Hematopoietic multipotent progenitor cell (in vitro differentiated cells): ENCODE data around the gene AKT2. TPM values are rescaled to one million over a fixed set of nuclear protein-coding genes. Genes with fewer than 3 reads are reported as not detected.

ENCODE experiments used
- DNase-seq, 3 donors: peaks; one replicate each; pipeline ENCODE4 v3.0.0-alpha.2; 2011 to 2015; ENCODE audit warnings: low read depth in 2 of 3, low spot score in 2 of 3
- small RNA-seq: library from RNA; depleted of rRNA; stranded (forward); fragments of <200 nt; gene quantifications from one replicate; pipeline ENCODE3, GENCODE V24; 2012
- total RNA-seq: library from RNA; depleted of rRNA; stranded (reverse); fragments of >200 nt; gene quantifications from one replicate; pipeline ENCODE4 v1.2.3, GENCODE V29; 2012

AKT2 gene
- total RNA-seq, 1 donor: 112 TPM

DNA sequence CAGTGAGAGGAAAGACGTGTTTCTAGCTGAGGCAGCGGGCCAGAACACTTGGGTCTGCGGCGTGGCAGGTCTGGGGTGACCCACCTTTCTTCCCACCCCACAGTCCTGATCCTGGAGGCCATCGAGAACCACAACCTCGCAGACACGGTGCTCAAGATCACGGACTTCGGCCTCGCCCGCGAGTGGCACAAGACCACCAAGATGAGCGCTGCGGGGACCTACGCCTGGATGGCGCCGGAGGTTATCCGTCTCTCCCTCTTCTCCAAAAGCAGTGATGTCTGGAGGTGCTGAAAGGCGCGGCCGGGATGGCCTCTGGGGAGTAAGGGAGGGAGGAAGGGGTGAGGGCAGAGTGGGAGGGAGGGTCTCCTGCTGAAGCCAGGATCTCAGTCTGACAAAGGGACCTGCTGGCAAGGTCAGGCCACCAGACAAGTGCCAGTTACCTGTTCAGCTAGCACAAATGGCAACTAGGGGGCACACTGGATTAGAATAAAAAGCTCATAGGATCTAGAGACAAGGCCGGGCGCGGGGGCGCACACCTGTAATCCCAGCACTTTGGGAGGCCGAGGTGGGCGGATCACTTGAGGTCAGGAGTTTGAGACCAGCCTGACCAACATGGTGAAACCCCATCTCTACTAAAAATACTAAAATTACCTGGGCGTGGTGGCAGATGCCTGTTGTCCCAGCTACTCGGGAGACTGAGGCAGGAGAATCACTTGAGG, 86.7 kb downstream of the AKT2 start:
- no peak for DNase-seq

DNA sequence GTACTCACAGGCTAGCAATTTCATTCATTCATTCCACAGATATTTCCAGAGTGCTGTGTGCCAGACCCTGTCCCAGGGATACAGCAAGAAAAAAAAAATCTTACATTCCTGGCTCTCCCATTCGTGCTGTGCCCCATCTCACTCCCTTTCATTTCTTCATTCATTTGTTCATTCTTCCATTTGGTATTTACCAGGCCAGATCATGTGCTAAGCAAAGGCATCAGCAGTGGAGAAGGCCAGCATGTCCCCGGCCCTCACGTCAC, 91.6 kb downstream of the AKT2 start:
- DNase-seq: no peak

DNA sequence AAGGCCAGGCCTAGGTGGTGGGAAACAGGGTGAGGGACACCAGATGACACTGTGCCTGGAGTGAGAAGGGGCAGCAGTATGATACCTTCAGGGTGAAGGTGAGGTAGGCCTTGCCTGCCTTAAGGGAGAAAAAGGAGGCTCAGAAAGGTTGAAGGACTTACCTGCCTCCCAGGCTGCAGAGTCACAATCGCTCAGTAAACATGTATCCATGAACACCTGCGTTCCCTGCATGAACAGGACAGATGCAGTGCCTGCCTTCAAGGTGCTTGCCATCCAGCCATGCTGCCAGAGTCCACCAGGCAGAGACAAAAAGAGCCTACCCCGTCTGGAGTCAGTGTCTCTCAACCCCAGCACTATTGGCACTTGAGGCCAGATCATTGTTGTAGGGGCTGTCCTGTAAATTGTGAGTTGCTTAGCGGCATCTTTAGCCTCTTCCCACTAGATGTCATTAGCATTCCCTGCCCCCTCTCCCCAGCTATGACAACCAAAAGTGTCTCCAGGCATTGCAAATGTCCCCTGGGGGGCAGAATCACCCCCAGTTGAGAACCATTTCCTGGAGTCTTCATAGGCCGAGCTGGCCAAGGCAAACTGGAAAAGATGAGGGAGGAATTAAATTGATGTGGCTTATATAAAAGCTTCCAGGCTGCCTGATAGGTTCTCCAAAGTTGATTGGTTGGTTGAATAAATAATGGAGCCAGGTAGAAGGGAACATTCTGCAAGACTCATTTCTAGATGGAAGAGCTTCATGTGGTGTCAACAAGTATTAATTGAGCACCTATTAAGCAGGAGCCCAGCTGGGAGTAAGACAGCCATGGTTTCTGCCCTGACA, 92.2 kb downstream of the AKT2 start:
- no peak for DNase-seq

DNA sequence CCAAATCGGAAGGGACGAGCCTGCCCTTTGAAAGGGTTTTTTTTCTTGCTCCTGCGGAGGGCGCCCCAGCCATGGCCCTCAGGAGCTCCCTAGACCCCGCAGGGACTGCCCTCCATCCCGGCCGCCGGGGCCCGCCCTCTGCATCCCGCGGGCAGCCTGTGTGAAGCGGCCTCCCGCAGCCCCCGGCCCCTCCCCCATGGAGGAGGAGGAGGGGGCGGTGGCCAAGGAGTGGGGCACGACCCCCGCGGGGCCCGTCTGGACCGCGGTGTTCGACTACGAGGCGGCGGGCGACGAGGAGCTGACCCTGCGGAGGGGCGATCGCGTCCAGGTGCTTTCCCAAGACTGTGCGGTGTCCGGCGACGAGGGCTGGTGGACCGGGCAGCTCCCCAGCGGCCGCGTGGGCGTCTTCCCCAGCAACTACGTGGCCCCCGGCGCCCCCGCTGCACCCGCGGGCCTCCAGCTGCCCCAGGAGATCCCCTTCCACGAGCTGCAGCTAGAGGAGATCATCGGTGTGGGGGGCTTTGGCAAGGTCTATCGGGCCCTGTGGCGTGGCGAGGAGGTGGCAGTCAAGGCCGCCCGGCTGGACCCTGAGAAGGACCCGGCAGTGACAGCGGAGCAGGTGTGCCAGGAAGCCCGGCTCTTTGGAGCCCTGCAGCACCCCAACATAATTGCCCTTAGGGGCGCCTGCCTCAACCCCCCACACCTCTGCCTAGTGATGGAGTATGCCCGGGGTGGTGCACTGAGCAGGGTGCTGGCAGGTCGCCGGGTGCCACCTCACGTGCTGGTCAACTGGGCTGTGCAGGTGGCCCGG, 93.1 kb downstream of the AKT2 start:
- peak in 2 of 3 donors; percentile 11 to 24 for DNase-seq

DNA sequence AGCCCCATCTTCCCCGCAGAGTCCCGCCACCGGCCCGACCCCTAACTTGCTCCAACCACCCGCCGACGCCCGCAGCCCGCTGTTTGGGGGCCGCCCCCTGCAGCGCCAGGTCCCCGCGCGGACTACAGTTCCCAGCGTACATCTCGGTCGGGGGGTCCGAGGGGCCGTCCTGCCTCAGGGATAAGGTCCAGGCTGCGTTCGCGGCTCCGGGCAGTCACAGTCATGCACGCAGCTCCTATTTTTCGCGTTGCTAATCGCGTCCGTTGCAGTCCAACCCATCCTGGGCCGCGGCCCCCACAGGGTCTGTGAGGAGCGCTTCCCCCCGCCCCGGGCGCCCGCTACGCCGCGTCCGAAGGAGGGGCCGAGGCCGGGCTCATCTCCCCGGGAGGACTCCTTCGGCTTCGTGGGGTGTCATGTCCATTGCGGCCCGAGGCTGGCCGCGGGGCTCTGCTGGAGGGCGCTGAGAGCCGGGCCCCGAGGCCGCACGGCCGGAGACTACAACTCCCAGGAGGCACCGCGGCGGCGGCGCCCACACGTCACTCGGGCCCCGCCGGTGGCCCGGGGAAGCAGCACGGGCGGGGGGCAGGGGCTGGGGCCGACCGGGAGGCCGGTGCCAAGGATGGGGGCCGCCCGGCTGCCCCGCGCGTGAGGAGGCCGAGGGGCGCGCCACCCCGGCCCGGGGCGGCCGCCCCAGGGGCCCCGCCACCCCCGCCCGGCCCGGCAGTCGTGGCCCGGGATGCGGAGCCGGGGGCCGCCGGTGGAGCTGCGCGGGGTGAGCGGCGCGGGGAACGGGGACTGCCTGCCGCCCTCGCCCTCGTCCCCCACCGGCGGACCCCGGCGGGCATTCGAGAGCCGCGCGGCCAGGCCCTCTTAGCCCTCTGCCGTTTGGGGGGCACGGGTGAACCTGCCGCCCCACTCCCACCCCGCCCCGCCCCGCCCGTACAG, 94.0 kb downstream of the AKT2 start, which contains the start of gene MAP3K10:
MAP3K10 (plus strand) TSS at position 536 of the 945 bp plus-strand sequence. CDS start 606 bp downstream, outside the sequence.
- peak; percentile 44 to 63 (median 52) for DNase-seq

DNA sequence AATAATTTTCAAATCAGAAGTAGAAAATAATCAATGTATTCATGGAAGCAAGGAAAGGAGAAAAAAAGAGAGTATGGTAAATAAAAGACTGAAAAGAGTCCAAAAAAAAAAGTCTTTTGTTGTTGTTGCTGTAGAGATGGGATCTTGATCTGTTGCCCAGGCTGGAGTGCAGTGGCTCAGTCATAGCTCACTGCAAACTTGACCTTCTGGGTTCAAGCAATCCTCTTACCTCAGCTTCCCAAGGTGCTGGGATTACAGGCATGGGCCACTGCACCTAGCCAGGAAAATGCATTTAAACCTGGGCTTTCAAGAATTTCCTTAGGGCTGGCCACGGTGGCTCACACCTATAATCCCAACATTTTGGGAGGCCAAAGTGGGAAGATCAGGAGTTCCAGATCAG, 100.9 kb downstream of the AKT2 start:
- DNase-seq: no peak

Small RNAs within 50 kb of the gene (small RNA-seq; reads per million reads assigned to genes)
- gene MIR641: 38.6 reads per million, percentile 96 among the genes with 10 or more reads in this experiment
- not detected for gene RNU6-945P

Other genes with a start within 250 kb of the AKT2 start
- gene ZNF780B, start 229.1 kb downstream of the AKT2 start, total RNA-seq: 10.0 TPM
- gene ZNF780A, start 194.4 kb downstream of the AKT2 start, total RNA-seq: 3.8 TPM
- gene MAP3K10, start 93.9 kb downstream of the AKT2 start, total RNA-seq: 8.3 TPM
- gene TTC9B, start 67.0 kb downstream of the AKT2 start, total RNA-seq: under 0.01 TPM
- gene CCNP, start 58.7 kb downstream of the AKT2 start, total RNA-seq: 0.27 TPM
- 12.1 TPM for gene C19orf47, start 63.1 kb upstream of the AKT2 start, total RNA-seq
- 229 TPM for gene PLD3, start 63.4 kb upstream of the AKT2 start, total RNA-seq
- gene HIPK4, start 104.8 kb upstream of the AKT2 start, total RNA-seq: 0.27 TPM
- gene PRX, start 128.0 kb upstream of the AKT2 start, total RNA-seq: 2.2 TPM
- gene SERTAD1, start 140.6 kb upstream of the AKT2 start, total RNA-seq: 19.1 TPM
- gene SERTAD3, start 159.0 kb upstream of the AKT2 start, total RNA-seq: 19.1 TPM
- 150 TPM for gene BLVRB, start 180.4 kb upstream of the AKT2 start, total RNA-seq
- 0.27 TPM for gene SPTBN4, start 181.7 kb upstream of the AKT2 start, total RNA-seq